HAP-1 (cell line): ENCODE data around the gene FRAT1.
"Not testable (repeated sequence)": the region's sequence is repeated elsewhere in the genome, so short reads cannot be mapped to it uniquely, and the experiment has no call there.

ENCODE experiments used
- DNase-seq, 2 experiments: peaks; one replicate each; pipeline ENCODE4 v3.0.0-alpha.2; 2016 to 2020; ENCODE audit warnings: low spot score in 2 of 2
- H3K27me3 ChIP-seq: fragments of 250-450 bp; sonication (Bioruptor Pico); 2 replicates; pipeline ENCODE4 v1.5.1; 2020; ENCODE audit warnings: low read depth, mild to moderate bottlenecking, moderate library complexity
- H3K36me3 ChIP-seq: fragments of 250-450 bp; sonication (Bioruptor Pico); replicated peaks from 2 replicates; pipeline ENCODE4 v1.5.1; 2020; ENCODE audit warnings: mild to moderate bottlenecking
- H3K4me1 ChIP-seq: fragments of 250-450 bp; sonication (Bioruptor Pico); 2 replicates; pipeline ENCODE4 v1.5.1; 2020; ENCODE audit warnings: mild to moderate bottlenecking
- H3K4me3 ChIP-seq: fragments of 250-450 bp; sonication (Bioruptor Pico); 2 replicates; pipeline ENCODE4 v1.5.1; 2020; ENCODE audit warnings: mild to moderate bottlenecking, moderate library complexity
- H3K9me3 ChIP-seq: fragments of 250-450 bp; sonication (Bioruptor Pico); 2 replicates; pipeline ENCODE4 v1.5.1; 2020; ENCODE audit warnings: mild to moderate bottlenecking, moderate library complexity
- in situ Hi-C: fragments of 300-500 bp; cut with MboI; formaldehyde crosslinking; loops from 3 replicates; pipeline ENCODE4 v1.14.3; 2020; ENCODE audit warnings: low sequenced_read_pairs, inconsistent platforms, mixed read lengths

FRAT1 gene, protein sequence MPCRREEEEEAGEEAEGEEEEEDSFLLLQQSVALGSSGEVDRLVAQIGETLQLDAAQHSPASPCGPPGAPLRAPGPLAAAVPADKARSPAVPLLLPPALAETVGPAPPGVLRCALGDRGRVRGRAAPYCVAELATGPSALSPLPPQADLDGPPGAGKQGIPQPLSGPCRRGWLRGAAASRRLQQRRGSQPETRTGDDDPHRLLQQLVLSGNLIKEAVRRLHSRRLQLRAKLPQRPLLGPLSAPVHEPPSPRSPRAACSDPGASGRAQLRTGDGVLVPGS

DNA sequence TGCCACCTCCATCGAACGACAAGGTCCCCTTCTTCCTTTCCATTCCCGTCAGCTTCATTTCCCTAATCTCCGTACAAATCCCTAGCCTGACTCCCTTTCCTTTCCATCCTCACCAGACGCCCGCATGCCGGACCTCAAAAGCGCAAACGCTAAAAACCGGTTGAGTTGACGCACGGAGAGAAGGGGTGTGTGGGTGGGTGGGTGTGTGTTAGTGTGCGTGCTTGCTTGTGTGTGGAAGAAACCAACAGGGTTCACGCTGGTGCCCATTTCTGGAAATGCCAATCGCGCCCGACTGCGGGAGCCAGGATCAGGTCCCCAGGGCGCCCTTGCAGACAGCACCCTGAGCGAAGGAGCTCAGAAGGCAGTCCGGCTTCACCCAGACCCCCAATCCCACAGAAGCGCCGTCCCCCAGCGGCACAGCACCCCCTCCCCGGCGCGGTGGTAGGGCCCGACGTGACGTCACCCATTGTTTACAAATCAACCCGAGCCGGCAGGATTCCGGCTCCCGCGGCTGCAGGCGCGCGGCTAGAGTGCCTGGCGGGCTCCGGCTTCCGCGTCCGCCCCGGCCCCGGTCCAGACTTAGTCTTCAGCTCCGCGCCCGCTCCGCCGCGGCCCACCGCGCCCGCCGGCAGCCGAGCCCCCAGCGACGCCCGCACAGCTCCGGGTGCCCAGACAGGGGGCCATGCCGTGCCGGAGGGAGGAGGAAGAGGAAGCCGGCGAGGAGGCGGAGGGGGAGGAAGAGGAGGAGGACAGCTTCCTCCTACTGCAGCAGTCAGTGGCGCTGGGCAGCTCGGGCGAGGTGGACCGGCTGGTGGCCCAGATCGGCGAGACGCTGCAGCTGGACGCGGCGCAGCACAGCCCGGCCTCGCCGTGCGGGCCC, at the start of gene FRAT1:
TSS of gene FRAT1 (plus strand) at position 500 of the 880 bp plus-strand sequence. CDS start at position 683, 183 bp downstream.
- Histone ChIP-seq H3K4me3 (peak within 1 kb of the TSS; percentile 79), H3K27me3 (0 out of 2 replicates have a peak, but pooled peaks cover 4% of the 10 kb centered on the region), H3K36me3 (no peaks in the 10 kb centered on the region), H3K9me3 (no peaks in the 10 kb centered on the region), H3K4me1 (peaks cover 5% of the 10 kb centered on the region)
- in situ Hi-C loops: no loop called here
- DNase-seq: peak; percentile 87 to 93

DNA sequence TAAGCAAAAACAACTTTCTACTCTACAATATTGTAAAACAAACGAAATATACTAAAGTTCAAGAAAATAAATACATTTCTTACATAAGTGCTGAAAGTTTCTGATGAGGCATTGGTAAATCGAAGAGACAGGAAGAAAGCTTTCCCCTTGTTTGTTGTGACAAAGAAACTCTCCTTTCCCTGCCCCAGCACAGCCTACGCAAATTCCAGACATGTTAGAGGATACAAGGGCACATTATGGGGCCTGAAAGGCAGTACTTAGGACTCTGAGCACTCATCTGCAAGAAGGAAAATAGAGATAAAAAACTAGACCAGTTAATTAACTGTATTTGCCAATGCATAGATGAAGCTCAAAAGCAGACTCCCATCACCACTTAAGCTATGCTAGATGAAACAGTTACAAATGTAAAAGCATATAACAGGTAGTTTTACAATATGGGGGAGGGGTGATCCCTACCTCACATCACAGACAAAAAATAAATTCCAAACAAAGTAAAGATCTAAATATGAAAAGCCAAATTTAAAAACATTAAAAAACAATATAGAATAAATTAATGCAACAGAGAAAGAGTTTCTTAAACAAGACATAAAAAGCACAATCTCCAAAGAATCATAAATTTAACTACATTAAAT, 48.4 kb upstream of the FRAT1 start:
- H3K9me3 ChIP-seq: peaks cover 4% of the 10 kb centered on the region
- in situ Hi-C loops: no loop called here
- DNase-seq: no peak

DNA sequence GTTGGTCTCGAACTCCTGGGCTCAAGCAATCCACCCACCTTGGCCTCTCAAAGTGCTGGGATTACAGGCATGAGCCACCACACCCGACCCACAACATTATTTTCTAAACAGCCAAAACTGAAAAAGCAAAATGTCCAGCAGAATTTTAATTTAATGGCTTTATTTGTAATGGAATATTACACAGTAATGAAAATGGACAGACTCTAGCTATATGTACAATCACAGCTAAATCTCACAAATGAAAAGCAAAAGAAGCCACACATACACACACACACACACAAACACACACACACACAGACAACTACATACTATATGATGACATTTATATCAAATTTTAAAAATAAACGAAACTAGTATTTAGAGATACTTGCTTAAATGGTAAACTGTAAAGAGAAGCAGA, 45.4 kb upstream of the FRAT1 start:
- in situ Hi-C loops: no loop called here
- H3K4me3 ChIP-seq: no peak overlapping the region
- DNase-seq: no peak

More for the DNA sequence above, 48.4 kb upstream of the FRAT1 start:
- no peaks in the 10 kb centered on the region for H3K36me3 ChIP-seq
- no peaks in the 10 kb centered on the region for H3K27me3 ChIP-seq
- no peak overlapping the region for H3K4me3 ChIP-seq
- H3K4me1 ChIP-seq: peaks cover 8% of the 10 kb centered on the region

DNA sequence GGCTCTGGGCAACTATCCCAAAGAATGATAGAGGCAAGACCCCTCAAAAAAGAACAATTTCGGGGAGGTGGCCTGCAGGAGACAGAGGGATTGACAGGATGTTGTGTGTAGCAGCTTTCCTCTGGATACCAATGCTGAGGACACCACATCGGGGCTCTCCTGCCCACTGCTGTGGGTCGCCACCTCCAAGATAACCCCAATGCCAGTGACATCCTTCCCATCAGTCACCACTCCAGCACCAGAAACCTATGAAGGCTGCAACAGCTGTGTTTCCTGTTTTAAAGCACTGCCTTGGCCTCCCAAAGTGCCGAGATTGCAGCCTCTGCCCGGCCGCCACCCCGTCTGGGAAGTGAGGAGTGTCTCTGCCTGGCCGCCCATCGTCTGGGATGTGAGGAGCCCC, 44.2 kb upstream of the FRAT1 start:
- peaks cover 4% of the 10 kb centered on the region for H3K9me3 ChIP-seq

More for the DNA sequence above, 45.4 kb upstream of the FRAT1 start:
- Histone ChIP-seq H3K4me1 (no peaks in the 10 kb centered on the region; the same call in 1 of the 2 replicates), H3K36me3 (no peaks in the 10 kb centered on the region; the same call in 1 of the 2 replicates), H3K27me3 (no peaks in the 10 kb centered on the region), H3K9me3 (peaks cover 4% of the 10 kb centered on the region)

DNA sequence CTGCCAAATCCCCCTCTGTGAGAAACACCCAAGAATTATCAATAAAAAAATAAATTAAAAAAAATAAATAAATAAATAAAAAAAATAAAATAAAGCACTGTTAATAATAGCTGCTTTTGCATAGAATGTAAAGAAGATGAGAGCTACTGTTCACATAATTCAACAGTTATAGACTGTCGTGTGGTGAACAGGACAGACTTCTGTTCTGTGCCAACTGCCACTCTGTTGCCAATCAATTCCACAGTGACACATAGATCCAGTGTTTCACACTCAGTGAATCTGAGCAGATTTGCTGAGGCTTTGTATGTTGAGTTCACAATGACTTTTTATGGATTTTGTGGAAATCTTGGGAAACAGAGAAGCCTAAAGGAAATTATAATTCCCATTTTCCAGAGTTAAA, 41.5 kb upstream of the FRAT1 start:
- Histone ChIP-seq H3K9me3 (no peaks in the 10 kb centered on the region), H3K4me3 (no peak overlapping the region), H3K36me3 (no peaks in the 10 kb centered on the region; the same call in 1 of the 2 replicates), H3K4me1 (no peaks in the 10 kb centered on the region; the same call in 1 of the 2 replicates), H3K27me3 (no peaks in the 10 kb centered on the region)
- DNase-seq: no peak
- in situ Hi-C loops: no loop called here

More for the DNA sequence above, 44.2 kb upstream of the FRAT1 start:
- Histone ChIP-seq H3K27me3 (no peaks in the 10 kb centered on the region), H3K4me1 (no peaks in the 10 kb centered on the region; the same call in 1 of the 2 replicates), H3K4me3 (no peak overlapping the region), H3K36me3 (no peaks in the 10 kb centered on the region; the same call in 1 of the 2 replicates)
- in situ Hi-C loops: no loop called here
- DNase-seq: no peak

DNA sequence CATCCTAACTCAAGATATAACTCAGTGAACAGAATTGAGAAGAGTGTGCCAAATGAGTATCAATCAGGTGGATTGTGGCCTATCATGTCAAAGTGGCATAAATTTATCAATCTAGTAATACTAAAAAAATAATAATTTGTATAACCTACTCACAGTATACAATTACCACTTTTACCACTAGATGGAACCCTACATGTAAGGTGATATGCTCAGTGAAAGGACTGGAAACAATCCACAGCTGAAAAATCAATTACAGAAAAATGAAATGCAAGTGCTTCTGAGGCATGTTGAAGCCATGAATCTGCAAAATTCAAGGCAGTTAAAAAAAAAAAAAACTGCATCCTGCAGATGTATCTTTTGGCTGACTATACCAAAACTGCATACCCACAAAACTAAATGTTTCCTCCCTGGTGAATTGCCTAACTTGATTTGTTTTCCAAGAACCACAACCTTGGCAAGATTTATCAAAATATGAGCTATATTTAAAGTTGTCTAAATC, 40.5 kb upstream of the FRAT1 start:
- no peak overlapping the region for H3K4me3 ChIP-seq
- no peaks in the 10 kb centered on the region for H3K9me3 ChIP-seq
- DNase-seq: peak in 1 of 2 experiments; percentile 58
- in situ Hi-C loops: no loop called here
- H3K27me3 ChIP-seq: no peaks in the 10 kb centered on the region
- H3K4me1 ChIP-seq: no peaks in the 10 kb centered on the region; the same call in 1 of the 2 replicates
- H3K36me3 ChIP-seq: no peaks in the 10 kb centered on the region; the same call in 1 of the 2 replicates

DNA sequence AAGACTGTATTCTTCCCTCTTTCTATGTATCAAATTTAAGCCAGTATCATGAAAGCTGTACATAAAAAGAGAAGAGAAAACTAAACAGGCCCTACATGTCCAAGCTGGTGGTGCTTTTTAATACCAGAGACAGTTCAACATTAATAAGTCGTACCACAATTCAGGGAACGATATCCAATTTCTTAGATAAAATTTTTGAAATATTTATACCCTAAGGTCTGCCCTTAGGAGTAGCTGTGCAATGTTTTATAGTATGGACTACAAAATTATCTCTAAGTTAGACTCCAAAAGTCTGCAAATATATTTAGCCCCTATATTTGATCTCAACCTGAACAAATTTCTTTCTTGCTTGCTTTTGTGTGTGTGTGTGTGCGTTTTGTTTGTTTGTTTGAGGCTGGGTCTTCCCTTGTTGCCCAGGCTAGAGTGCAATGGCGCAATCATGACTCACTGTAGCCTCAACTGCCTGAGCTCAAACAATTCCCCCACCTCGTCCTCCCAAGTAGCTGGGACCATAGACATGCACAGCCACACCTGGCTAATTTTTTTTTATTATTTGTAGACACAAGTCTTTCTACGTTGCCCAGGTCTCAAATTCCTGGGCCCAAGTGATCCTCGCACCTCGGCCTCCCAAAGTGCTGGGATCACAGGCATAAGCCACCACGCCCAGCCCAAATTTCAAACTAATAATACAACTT, 39.8 kb upstream of the FRAT1 start:
- Histone ChIP-seq H3K9me3 (no peaks in the 10 kb centered on the region), H3K4me1 (no peaks in the 10 kb centered on the region; the same call in 1 of the 2 replicates), H3K4me3 (no peak overlapping the region), H3K36me3 (no peaks in the 10 kb centered on the region; the same call in 1 of the 2 replicates), H3K27me3 (no peaks in the 10 kb centered on the region)
- DNase-seq: no peak
- in situ Hi-C loops: no loop called here

DNA sequence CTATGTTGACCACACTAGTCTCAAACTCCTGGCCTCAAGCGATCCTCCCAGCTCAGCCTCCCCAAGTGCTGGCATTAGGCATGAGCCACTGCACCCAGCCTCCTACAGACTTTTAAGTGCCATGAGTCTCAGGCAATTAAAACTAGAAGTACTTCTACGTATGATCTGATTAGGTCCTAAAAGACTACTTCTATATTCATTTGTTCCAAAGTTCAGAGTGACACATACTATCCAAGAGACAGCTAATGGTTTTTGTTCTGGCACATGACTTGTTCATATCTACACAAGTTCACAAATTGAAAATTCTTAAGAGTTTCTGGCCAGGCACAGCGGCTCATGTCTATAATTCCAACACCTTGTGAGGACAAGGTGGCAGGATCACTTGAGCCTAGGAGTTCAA, 38.3 kb upstream of the FRAT1 start:
- no peaks in the 10 kb centered on the region for H3K9me3 ChIP-seq
- DNase-seq: no peak
- in situ Hi-C loops: no loop called here
- no peaks in the 10 kb centered on the region; the same call in 1 of the 2 replicates for H3K4me1 ChIP-seq
- no peaks in the 10 kb centered on the region for H3K27me3 ChIP-seq
- H3K4me3 ChIP-seq: no peak overlapping the region
- H3K36me3 ChIP-seq: no peaks in the 10 kb centered on the region; the same call in 1 of the 2 replicates

DNA sequence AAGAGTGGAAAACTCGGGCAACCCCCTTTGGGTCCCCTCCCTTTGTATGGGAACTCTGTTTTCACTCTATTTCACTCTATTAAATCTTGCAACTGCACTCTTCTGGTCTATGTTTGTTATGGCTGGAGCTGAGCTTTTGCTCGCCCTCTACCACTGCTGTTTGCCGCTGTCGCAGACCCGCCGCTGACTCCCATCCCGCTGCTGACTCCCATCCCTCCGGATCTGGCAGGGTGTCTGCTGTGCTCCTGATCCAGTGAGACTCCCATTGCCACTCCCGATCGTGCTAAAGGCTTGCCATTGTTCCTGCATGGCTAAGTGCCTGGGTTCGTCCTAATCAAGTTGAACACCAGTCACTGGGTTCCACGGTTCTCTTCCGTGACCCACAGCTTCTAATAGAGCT, 29.0 kb upstream of the FRAT1 start:
- H3K9me3 ChIP-seq, in situ Hi-C loops, H3K27me3 ChIP-seq, DNase-seq, H3K4me1 ChIP-seq, H3K4me3 ChIP-seq, H3K36me3 ChIP-seq: not testable (repeated sequence)

DNA sequence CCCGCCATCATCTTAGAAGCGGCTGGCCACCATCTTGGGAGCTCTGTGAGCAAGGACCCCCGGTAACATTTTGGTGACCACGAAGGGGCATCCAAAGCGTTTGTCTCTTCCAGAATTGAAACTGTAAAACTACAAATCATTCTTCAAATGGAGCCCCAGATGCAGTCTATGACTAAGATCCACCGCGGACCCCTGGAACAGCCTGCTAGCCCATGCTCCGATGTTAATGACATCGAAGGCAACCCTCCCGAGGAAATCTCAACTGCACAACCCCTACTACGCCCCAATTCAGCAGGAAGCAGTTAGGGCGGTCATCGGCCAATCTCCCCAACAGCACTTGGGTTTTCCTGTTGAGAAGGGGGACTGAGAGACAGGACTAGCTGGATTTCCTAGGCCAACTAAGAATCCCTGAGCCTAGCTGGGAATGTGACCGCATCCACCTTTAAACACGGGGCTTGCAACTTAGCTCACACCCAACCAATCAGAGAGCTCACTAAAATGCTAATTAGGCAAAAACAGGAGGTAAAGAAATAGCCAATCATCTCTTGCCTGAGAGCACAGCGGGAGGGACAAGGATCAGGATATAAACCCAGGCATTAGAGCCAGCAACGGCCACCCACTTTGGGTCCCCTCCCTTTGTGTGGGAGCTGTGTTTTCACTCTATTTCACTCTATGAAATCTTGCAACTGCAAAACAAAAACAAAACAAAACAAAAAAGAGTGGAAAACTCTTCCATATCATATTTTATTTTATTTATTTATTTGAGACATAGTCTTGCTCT, 28.3 kb upstream of the FRAT1 start:
- in situ Hi-C loops, H3K4me1 ChIP-seq, H3K36me3 ChIP-seq, H3K27me3 ChIP-seq, H3K9me3 ChIP-seq: not testable (repeated sequence)
- DNase-seq: peak in 1 of 2 experiments; percentile 33
- peak overlapping the region; percentile 64 for H3K4me3 ChIP-seq

DNA sequence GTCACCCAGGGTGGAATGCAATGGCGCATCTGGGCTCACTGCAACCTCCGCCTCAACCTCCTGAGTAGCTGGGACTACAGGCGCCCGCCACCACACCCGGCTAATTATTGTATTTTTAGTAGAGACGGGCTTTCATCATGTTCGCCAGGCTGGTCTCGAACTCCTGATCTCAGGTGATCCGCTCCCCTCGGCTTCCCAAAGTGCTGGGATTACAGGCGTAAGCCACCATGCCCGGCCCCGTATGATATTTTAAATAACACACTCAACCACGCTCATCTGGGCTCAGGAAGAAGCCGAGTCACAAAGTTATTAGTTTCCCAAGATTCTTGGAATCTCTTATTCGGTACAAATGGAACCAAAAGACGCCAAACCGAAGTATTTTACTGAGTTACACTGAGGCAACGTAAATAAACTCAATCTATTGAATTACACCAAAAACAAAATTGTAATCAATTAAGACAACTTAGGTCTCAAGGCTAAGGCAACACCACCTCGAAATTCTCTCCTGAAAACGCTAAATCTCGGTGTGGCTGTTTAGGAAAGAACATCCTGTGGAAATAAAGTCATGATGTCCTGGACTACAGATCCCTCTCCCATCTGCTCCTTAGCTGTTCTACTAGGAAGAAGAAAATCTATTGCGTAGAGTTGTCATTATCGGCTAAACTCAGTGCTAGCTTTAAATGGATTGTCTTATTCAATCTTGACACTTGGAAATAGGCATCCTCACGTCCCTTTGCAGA, 27.5 kb upstream of the FRAT1 start:
- Histone ChIP-seq H3K9me3 (no peaks in the 10 kb centered on the region), H3K4me1 (no peaks in the 10 kb centered on the region; the same call in 1 of the 2 replicates), H3K27me3 (no peaks in the 10 kb centered on the region), H3K4me3 (peak overlapping the region; percentile 64), H3K36me3 (peaks cover 7% of the 10 kb centered on the region; the same call in 1 of the 2 replicates)
- in situ Hi-C loops: no loop called here
- peak; percentile 6 to 11 for DNase-seq
